K562 (cell line): Measurements from ENCODE around the gene IGSF23. TPM values are rescaled to one million over a fixed set of nuclear protein-coding genes. Genes with fewer than 3 reads are reported as not detected.
A peak's percentile ranks its signal among the peaks of the same experiment; 100 is the strongest.

ENCODE experiments used
- CHD1 ChIP-seq: fragments of 200-600 bp; sonication (generic); IDR thresholded peaks from one replicate; pipeline ENCODE4 v1.6.1; 2012; ENCODE audit warnings: mild to moderate bottlenecking, moderate library complexity, low read length, inconsistent platforms
- KDM1A ChIP-seq, 2 experiments: fragments of 450-650 bp; IDR thresholded peaks; 2 replicates each; pipeline ENCODE4 v1.6.1; 2016; ENCODE audit warnings: mild to moderate bottlenecking in 2 of 2
- PBX2 ChIP-seq, 2 experiments: IDR thresholded peaks in 1 of 2; conservative IDR thresholded peaks in 1 of 2; 2 replicates each; pipeline ENCODE4 v1.6.1; 2016; ENCODE audit warnings: low read depth in 2 of 2, mild to moderate bottlenecking in 1 of 2, missing compliant biosample characterization in 1 of 2, missing genetic modification characterization in 1 of 2, moderate library complexity in 1 of 2
- PHB ChIP-seq: fragments of 250-450 bp; sonication (Bioruptor Pico); IDR thresholded peaks from 2 replicates; pipeline ENCODE4 v1.5.0; 2021
- PHF8 ChIP-seq: fragments of 200-600 bp; sonication (generic); IDR thresholded peaks from 2 replicates; pipeline ENCODE4 v1.6.1; 2012; ENCODE audit warnings: mixed run types, mild to moderate bottlenecking, inconsistent platforms, low read length, moderate library complexity, borderline replicate concordance
- RAD21 ChIP-seq, 2 experiments: fragments of 250-450 bp in 1 of 2; fragments of 450-650 bp in 1 of 2; sonication (Bioruptor Pico) in 1 of 2; formaldehyde crosslinking in 1 of 2; IDR thresholded peaks in 1 of 2; conservative IDR thresholded peaks in 1 of 2; 2 replicates each; pipeline versions ENCODE4 v1.4.0 to v1.8.0; 2020 to 2022; ENCODE audit warnings: mild to moderate bottlenecking in 2 of 2, moderate library complexity in 1 of 2
- SIX5 ChIP-seq, 2 experiments: IDR thresholded peaks; 2 replicates each; pipeline ENCODE4 v1.6.1; 2011; ENCODE audit warnings: low read length in 2 of 2, borderline replicate concordance in 1 of 2, low read depth in 1 of 2, mild to moderate bottlenecking in 1 of 2, moderate library complexity in 1 of 2; ENCODE audit not compliant: insufficient read depth in 1 of 2
- ZNF324 ChIP-seq: fragments of 250-450 bp; sonication (Bioruptor Pico); IDR thresholded peaks from 2 replicates; pipeline ENCODE4 v1.4.0; 2020; ENCODE audit warnings: mild to moderate bottlenecking
- ZSCAN32 ChIP-seq: fragments of 450-650 bp; formaldehyde crosslinking; IDR thresholded peaks from 2 replicates; pipeline ENCODE4 v1.4.0; 2020; ENCODE audit warnings: mild to moderate bottlenecking, moderate library complexity
- polyA plus RNA-seq, 8 experiments: library from polyadenylated mRNA; depleted of rRNA in 4 of 8; stranded (reverse) in 5 of 8; unstranded in 3 of 8; fragments of >200 nt; fragmentation: Nextera tagmentation in 2 of 8; fragmentation: Illumina TruSeq in 1 of 8; extraction: Ambion mirVana in 2 of 8; extraction: Trizol in 1 of 8; gene quantifications; 2 replicates each; pipeline versions ENCODE4 v1.2.1 to v1.2.3, GENCODE V29; 2011 to 2014; ENCODE audit warnings: inconsistent platforms in 1 of 8, missing spikeins in 1 of 8
- total RNA-seq, 7 experiments: library from RNA; depleted of rRNA in 6 of 7; stranded (reverse); fragments of >200 nt in 6 of 7; fragmentation: Illumina TruSeq in 2 of 7; extraction: Trizol in 2 of 7; gene quantifications; 2 replicates each; pipeline versions ENCODE4 v1.2.1 to v1.2.3, GENCODE V29; 2011 to 2021; ENCODE audit warnings: low replicate concordance in 1 of 7
- TF ChIP-seq, protein P1 (sequence below): fragments of 450-650 bp; formaldehyde crosslinking; IDR thresholded peaks from 2 replicates; pipeline ENCODE4 v1.4.0; 2022; ENCODE audit warnings: missing genetic modification characterization
- TF ChIP-seq, protein P2 (sequence below): fragments of 450-650 bp; IDR thresholded peaks from 2 replicates; pipeline ENCODE4 v1.6.1; 2018; ENCODE audit not compliant: partially characterized antibody
- TF ChIP-seq, protein P3 (sequence below), 2 experiments: fragments of 450-650 bp in 1 of 2; IDR thresholded peaks; 2 replicates each; pipeline ENCODE4 v1.6.1; 2011 to 2017; ENCODE audit warnings: low read depth in 2 of 2, antibody characterized with exemption in 1 of 2, borderline replicate concordance in 1 of 2, low read length in 1 of 2, mild to moderate bottlenecking in 1 of 2, mixed read lengths in 1 of 2; ENCODE audit not compliant: control insufficient read depth in 1 of 2

IGSF23 gene
- total and polyA plus RNA-seq, 9 of the 15 experiments (the other 6 are each of a cell fraction or from before 2014, with no cell fraction given), result not detected

- TF ChIP-seq, protein P1, sequence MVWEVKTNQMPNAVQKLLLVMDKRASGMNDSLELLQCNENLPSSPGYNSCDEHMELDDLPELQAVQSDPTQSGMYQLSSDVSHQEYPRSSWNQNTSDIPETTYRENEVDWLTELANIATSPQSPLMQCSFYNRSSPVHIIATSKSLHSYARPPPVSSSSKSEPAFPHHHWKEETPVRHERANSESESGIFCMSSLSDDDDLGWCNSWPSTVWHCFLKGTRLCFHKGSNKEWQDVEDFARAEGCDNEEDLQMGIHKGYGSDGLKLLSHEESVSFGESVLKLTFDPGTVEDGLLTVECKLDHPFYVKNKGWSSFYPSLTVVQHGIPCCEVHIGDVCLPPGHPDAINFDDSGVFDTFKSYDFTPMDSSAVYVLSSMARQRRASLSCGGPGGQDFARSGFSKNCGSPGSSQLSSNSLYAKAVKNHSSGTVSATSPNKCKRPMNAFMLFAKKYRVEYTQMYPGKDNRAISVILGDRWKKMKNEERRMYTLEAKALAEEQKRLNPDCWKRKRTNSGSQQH, result peak; percentile 85; the same call in 1 of the 2 replicates
- no peak for TF ChIP-seq KDM1A (IDR thresholded peaks at IDR 0.05)
- TF ChIP-seq, protein P2, sequence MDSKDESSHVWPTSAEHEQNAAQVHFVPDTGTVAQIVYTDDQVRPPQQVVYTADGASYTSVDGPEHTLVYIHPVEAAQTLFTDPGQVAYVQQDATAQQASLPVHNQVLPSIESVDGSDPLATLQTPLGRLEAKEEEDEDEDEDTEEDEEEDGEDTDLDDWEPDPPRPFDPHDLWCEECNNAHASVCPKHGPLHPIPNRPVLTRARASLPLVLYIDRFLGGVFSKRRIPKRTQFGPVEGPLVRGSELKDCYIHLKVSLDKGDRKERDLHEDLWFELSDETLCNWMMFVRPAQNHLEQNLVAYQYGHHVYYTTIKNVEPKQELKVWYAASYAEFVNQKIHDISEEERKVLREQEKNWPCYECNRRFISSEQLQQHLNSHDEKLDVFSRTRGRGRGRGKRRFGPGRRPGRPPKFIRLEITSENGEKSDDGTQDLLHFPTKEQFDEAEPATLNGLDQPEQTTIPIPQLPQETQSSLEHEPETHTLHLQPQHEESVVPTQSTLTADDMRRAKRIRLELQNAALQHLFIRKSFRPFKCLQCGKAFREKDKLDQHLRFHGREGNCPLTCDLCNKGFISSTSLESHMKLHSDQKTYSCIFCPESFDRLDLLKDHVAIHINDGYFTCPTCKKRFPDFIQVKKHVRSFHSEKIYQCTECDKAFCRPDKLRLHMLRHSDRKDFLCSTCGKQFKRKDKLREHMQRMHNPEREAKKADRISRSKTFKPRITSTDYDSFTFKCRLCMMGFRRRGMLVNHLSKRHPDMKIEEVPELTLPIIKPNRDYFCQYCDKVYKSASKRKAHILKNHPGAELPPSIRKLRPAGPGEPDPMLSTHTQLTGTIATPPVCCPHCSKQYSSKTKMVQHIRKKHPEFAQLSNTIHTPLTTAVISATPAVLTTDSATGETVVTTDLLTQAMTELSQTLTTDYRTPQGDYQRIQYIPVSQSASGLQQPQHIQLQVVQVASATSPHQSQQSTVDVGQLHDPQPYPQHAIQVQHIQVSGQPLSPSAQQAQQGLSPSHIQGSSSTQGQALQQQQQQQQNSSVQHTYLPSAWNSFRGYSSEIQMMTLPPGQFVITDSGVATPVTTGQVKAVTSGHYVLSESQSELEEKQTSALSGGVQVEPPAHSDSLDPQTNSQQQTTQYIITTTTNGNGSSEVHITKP, result no peak
- TF ChIP-seq SIX5 (IDR thresholded peaks at IDR 0.05; ENCODE audit: borderline replicate concordance in 1 of 2, insufficient read depth in 1 of 2, low read depth in 1 of 2, low read length in 2 of 2), result no peak
- peak; percentile 74 for TF ChIP-seq ZSCAN32
- 0 out of 2 replicates have a peak, but pooled peaks have one; percentile 36 for TF ChIP-seq ZNF324 (CRISPR knock-in tag)
- no peak for TF ChIP-seq PBX2 (CRISPR knock-in tag; IDR thresholded peaks at IDR 0.05; ENCODE audit: low read depth)
- peak; percentile 47 for TF ChIP-seq PBX2 (tag; conservative IDR thresholded peaks at IDR 0.05; ENCODE audit: low read depth)
- no peak for TF ChIP-seq PHB
- 0 out of 2 replicates have a peak, but pooled peaks have one; percentile 4 for TF ChIP-seq PHF8
- TF ChIP-seq RAD21 (CRISPR knock-in tag; conservative IDR thresholded peaks at IDR 0.05 in 1 of 2, IDR thresholded peaks at IDR 0.05 in 1 of 2), result peak; percentile 63 to 75
- TF ChIP-seq CHD1, result no peak
- TF ChIP-seq, protein P3, sequence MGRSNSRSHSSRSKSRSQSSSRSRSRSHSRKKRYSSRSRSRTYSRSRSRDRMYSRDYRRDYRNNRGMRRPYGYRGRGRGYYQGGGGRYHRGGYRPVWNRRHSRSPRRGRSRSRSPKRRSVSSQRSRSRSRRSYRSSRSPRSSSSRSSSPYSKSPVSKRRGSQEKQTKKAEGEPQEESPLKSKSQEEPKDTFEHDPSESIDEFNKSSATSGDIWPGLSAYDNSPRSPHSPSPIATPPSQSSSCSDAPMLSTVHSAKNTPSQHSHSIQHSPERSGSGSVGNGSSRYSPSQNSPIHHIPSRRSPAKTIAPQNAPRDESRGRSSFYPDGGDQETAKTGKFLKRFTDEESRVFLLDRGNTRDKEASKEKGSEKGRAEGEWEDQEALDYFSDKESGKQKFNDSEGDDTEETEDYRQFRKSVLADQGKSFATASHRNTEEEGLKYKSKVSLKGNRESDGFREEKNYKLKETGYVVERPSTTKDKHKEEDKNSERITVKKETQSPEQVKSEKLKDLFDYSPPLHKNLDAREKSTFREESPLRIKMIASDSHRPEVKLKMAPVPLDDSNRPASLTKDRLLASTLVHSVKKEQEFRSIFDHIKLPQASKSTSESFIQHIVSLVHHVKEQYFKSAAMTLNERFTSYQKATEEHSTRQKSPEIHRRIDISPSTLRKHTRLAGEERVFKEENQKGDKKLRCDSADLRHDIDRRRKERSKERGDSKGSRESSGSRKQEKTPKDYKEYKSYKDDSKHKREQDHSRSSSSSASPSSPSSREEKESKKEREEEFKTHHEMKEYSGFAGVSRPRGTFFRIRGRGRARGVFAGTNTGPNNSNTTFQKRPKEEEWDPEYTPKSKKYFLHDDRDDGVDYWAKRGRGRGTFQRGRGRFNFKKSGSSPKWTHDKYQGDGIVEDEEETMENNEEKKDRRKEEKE (IDR thresholded peaks at IDR 0.05; ENCODE audit: borderline replicate concordance in 1 of 2, control insufficient read depth in 1 of 2, low read depth in 2 of 2, low read length in 1 of 2), result no peak
Observed at GRCh38 chr19:44587963-44588770, 25.2 kb upstream of the IGSF23 start (continued).
